Psoas muscle (tissue), 8 donors: ENCODE measurements around the gene IPO8. TPM values are rescaled to one million over a fixed set of nuclear protein-coding genes. Genes with fewer than 3 reads are reported as not detected.

ENCODE experiments used
- ATAC-seq, 4 donors: fragments of 200-7000 bp; cut with Tn5 transposase; one replicate each; pipeline ENCODE4 v1.9.1; 2020; ENCODE audit warnings: moderate library complexity in 3 of 4, mild to moderate bottlenecking in 2 of 4
- DNase-seq, 2 donors: peaks; one replicate each; pipeline ENCODE4 v3.0.0-alpha.2; 2020
- H3K27ac ChIP-seq: fragments of 200-600 bp; one replicate; pipeline ENCODE4 v1.8.0; 2022
- H3K27me3 ChIP-seq, 3 donors: fragments of 200-600 bp in 1 of 3; one replicate each; pipeline versions ENCODE4 v1.6.1 to v1.8.0; 2013 to 2022; ENCODE audit warnings: low read length in 2 of 3, mild to moderate bottlenecking in 2 of 3, moderate library complexity in 1 of 3; ENCODE audit not compliant: insufficient read depth in 3 of 3
- H3K36me3 ChIP-seq, 2 donors: fragments of 200-600 bp in 1 of 2; one replicate each; pipeline versions ENCODE4 v1.6.1 to v1.8.0; 2013 to 2022; ENCODE audit warnings: low read depth in 1 of 2, mild to moderate bottlenecking in 1 of 2, moderate library complexity in 1 of 2; ENCODE audit not compliant: insufficient read depth in 1 of 2
- H3K4me1 ChIP-seq: fragments of 200-600 bp; one replicate; pipeline ENCODE4 v1.8.0; 2022
- H3K4me3 ChIP-seq: fragments of 200-600 bp; one replicate; pipeline ENCODE4 v1.8.0; 2022; ENCODE audit warnings: mild to moderate bottlenecking
- H3K9me3 ChIP-seq: fragments of 200-600 bp; one replicate; pipeline ENCODE4 v1.8.0; 2022
- WGBS, 3 donors: extraction: QIAGEN DNeasy Blood & Tissue Kit; methylation state at CpG; one replicate each; pipeline versions ENCODE4 v1.1.6 to v1.1.7; 2013; 5-methylcytosine and 5-hydroxymethylcytosine counted together
- intact Hi-C, 2 donors: fragments of 100-400 bp; cut with DNase I; formaldehyde crosslinking; loops; one replicate each; pipeline versions ENCODE4 v1.11.0 to v1.14.2; 2022
- polyA plus RNA-seq, 3 donors: library from polyadenylated mRNA; stranded (reverse); fragments of 200-250 nt; gene quantifications; one replicate each; pipeline ENCODE4 v1.2.3, GENCODE V29; 2013
- total RNA-seq, 4 donors: library from RNA; stranded (reverse); fragmentation: NEBNext Ultra II Directional in 2 of 4; extraction: Animal tissue kit (Norgen Biotek cat#: 25700) in 2 of 4; gene quantifications; one replicate each; pipeline versions ENCODE4 v1.2.1 to v1.2.4, GENCODE V29; 2021 to 2023
- TF ChIP-seq, protein P1 (sequence below): fragments of 200-600 bp; IDR thresholded peaks from one replicate; pipeline ENCODE4 v1.8.0; 2022; ENCODE audit warnings: antibody characterized with exemption
- donor health status: healthy with polysubstance abuse.
- donor health status: DM: no; HTN: no; CAD: no; lungs with moderate emphysema.
- donor health status: Bipolar disorder and iron deficiency.
- donor health status: healthy.
- donor health status: DM: yes; HTN: yes; CAD: no.
- donor health status: DM: no; HTN: no; CAD: no.
- donor health status: DM: no; HTN: no; CAD: no.
- donor health status: DM: yes; HTN: yes; CAD: no.

Gene IPO8
- total and polyA plus RNA-seq, 7 donors, result 9.8 to 37.2 (median 22.8) TPM

- H3K27ac ChIP-seq, result no peak overlapping the region
- WGBS, 3 donors, result 40 to 52% (median 40%) methylated on average over 6 of the region's 6 CpGs
- no peak for DNase-seq
- intact Hi-C loops, result no loop called here
- H3K4me1 ChIP-seq, result no peaks in the 10 kb centered on the region
- H3K36me3 ChIP-seq, result peaks cover 9 to 78% of the 10 kb centered on the region in 2 donors
- ATAC-seq, result peak in 3 of 4 donors; percentile 36 to 59 (median 46)
- TF ChIP-seq, protein P1, sequence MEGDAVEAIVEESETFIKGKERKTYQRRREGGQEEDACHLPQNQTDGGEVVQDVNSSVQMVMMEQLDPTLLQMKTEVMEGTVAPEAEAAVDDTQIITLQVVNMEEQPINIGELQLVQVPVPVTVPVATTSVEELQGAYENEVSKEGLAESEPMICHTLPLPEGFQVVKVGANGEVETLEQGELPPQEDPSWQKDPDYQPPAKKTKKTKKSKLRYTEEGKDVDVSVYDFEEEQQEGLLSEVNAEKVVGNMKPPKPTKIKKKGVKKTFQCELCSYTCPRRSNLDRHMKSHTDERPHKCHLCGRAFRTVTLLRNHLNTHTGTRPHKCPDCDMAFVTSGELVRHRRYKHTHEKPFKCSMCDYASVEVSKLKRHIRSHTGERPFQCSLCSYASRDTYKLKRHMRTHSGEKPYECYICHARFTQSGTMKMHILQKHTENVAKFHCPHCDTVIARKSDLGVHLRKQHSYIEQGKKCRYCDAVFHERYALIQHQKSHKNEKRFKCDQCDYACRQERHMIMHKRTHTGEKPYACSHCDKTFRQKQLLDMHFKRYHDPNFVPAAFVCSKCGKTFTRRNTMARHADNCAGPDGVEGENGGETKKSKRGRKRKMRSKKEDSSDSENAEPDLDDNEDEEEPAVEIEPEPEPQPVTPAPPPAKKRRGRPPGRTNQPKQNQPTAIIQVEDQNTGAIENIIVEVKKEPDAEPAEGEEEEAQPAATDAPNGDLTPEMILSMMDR, result no peak
- no peaks in the 10 kb centered on the region for H3K27me3 ChIP-seq
- no peak overlapping the region for H3K4me3 ChIP-seq
- H3K9me3 ChIP-seq, result no peaks in the 10 kb centered on the region
Measured at GRCh38 chr12:30631740-30632139, 63.9 kb downstream of the IPO8 start.

DNA sequence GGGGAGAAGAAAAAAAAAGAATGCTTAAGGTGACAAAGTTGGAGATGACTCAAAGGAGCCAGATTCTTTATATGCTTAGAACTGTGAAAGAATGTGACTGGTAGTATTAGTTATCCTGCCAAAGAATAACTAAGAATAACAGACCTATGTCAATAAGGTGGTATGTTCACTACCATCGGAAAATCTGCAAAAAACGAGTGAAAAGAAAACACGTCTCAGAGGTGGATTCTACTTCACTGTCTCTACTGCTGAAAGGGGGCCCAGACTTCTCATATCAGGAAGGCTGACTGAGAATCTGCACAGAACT is 64.7 kb downstream of the IPO8 start:
- WGBS, 3 donors, result 58 to 73% (median 62%) methylated on average over 3 of the region's 3 CpGs
- ATAC-seq, result peak in 2 of 4 donors; percentile 14 to 22
- Histone ChIP-seq H3K4me3 (no peak overlapping the region), H3K27ac (no peak overlapping the region), H3K27me3 (no peaks in the 10 kb centered on the region), H3K36me3 (peaks cover 9 to 70% of the 10 kb centered on the region in 2 donors), H3K4me1 (no peaks in the 10 kb centered on the region), H3K9me3 (no peaks in the 10 kb centered on the region)
- no peak for DNase-seq
- intact Hi-C loops, result no loop called here
- TF ChIP-seq, protein P1, result no peak

DNA sequence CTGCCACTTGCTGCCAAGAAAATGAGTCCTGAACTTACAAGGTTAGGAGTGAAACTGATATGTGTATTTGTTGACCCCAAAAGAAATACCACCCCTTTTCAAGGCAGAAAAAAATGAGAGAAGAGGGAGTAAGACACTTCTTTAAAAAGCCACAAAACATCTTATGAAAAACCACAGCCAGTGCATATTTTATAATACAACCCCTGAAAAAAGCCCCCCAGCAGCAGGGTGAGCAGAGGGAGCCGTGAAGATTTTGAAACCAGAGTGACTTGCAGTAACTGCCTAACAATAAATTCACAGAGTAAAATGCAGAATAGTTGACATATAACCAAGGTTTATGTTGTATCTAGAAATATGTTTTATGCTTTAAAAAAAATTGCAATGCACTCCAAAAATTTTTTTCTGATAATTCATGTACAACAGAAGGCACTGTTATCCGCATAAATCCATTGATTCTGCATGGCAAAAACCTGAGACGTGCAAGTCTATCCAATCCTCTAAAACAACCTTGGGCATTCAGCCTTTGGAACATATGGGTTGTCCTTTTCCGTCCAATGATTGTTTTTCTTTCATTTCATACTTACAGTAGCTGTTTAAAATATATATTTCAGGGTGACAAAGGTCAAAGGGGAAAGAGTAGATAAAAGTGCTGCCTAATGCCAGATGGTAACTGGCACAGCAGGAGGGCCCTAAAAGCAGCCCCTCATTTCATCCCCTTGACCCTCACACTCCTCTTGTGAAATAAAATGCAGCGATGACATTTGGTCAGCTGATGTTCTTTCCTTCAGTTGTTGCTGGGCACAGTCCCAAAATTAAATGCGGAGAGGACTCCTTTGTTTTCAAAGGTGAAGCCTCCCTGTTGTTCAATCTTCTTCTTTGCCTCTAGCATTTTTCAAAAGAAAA is 65.3 kb downstream of the IPO8 start:
- 60 to 80% (median 64%) methylated on average over 6 of the region's 6 CpGs for WGBS, 3 donors
- H3K4me3 ChIP-seq, result no peak overlapping the region
- H3K9me3 ChIP-seq, result no peaks in the 10 kb centered on the region
- H3K4me1 ChIP-seq, result no peaks in the 10 kb centered on the region
- H3K27ac ChIP-seq, result no peak overlapping the region
- H3K27me3 ChIP-seq, result no peaks in the 10 kb centered on the region
- peaks cover 9 to 70% of the 10 kb centered on the region in 2 donors for H3K36me3 ChIP-seq
- ATAC-seq, result peak in 3 of 4 donors; percentile 35 to 76 (median 51)
- no peak for DNase-seq
- TF ChIP-seq, protein P1, result no peak
- intact Hi-C loops, result no loop called here

GRCh38 chr12:30626847-30627246 is 68.8 kb downstream of the IPO8 start:
- H3K27ac ChIP-seq, result no peak overlapping the region
- WGBS, 3 donors, result 94 to 97% (median 94%) methylated on average over 3 of the region's 3 CpGs
- H3K4me1 ChIP-seq, result no peaks in the 10 kb centered on the region
- intact Hi-C loops, result no loop called here
- H3K9me3 ChIP-seq, result no peaks in the 10 kb centered on the region
- H3K4me3 ChIP-seq, result no peak overlapping the region
- H3K27me3 ChIP-seq, result no peaks in the 10 kb centered on the region
- peaks cover 4 to 55% of the 10 kb centered on the region in 2 donors for H3K36me3 ChIP-seq
- TF ChIP-seq, protein P1, result no peak
- no peak for ATAC-seq
- no peak for DNase-seq
